ENCODE results near the gene SPATA22. TPM values are rescaled to one million over a fixed set of nuclear protein-coding genes. Genes with fewer than 3 reads are reported as not detected.

Gene SPATA22
- total and polyA plus RNA-seq, 2 of the 4 experiments (the other 2 are of a cell fraction), result 0.18 to 0.29 TPM

DNA sequence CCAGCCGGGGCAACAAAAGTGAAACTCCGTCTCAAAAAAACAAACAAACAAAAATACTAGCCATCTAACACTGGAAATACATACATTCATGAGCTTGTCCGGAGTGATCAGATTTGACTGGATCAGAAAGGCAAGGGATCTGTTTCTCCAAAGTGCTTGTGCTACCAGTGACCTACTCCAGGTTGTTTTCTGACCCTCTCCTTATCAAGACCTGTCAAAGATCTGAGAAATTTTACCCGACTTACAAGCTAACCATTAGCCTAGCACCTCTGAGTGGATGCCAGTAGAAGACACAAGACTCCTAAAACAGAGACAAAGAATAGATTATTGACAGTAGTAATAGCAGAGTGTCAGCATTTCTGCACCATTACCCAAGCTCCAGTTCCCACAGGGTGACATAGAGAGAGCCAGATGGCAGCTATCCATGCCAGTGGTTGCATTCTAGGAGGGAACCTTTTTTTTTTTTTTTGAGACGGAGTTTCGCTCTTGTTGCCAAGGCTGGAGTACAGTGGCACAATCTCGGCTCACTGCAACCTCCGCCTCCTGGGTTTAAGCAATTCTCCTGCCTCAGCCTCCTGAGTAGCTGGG is 14.0 kb upstream of the SPATA22 start:
- no TSS peak for BruUV-seq (replicated peaks)
- 80% methylated on average over 1 of the region's 8 CpGs; no CpG with 5 or more reads in 1 of the 2 experiments for WGBS, 2 experiments (ENCODE audit: extremely low coverage in 2 of 2, insufficient read length in 1 of 2)
- no peak overlapping the region for H3K4me2 ChIP-seq (ENCODE audit: low read depth, low read length)

More for the DNA sequence above, 14.0 kb upstream of the SPATA22 start:
- no peak overlapping the region for H3K4ac ChIP-seq (ENCODE audit: low read depth, low read length)
- H2AK9ac ChIP-seq (replicated peaks; ENCODE audit: low read depth, low read length, poor library complexity), result no peak overlapping the region
- H4K91ac ChIP-seq (ENCODE audit: insufficient read depth, low read depth, low read length), result no peak overlapping the region
- no peaks in the 10 kb centered on the region for H4K20me1 ChIP-seq (ENCODE audit: insufficient read depth, low read length)
- H4K5ac ChIP-seq (ENCODE audit: low read depth, low read length), result no peak overlapping the region
- H3K4me1 ChIP-seq (ENCODE audit: control insufficient read depth, insufficient read depth, low read length), result no peaks in the 10 kb centered on the region
- no peak overlapping the region for H3K18ac ChIP-seq (ENCODE audit: low read depth, low read length)
- DNase-seq, result no peak
- H2BK20ac ChIP-seq (ENCODE audit: low read depth, low read length), result no peak overlapping the region
- no peak overlapping the region for H3K4me3 ChIP-seq (ENCODE audit: insufficient read depth, low read depth, low read length)
- ATAC-seq (ENCODE audit: low read depth), result no peak
- H3K9me3 ChIP-seq (ENCODE audit: control insufficient read depth, insufficient read depth, low read length), result no peaks in the 10 kb centered on the region
- no peaks in the 10 kb centered on the region for H3K27me3 ChIP-seq (ENCODE audit: control insufficient read depth, insufficient read depth, low read length)
- ChIA-PET CTCF (no interaction called here), POLR2A (ENCODE audit: unreplicated experiment) (no interaction called here)
- no peak overlapping the region for H3K56ac ChIP-seq (ENCODE audit: extremely low read depth, insufficient read depth, low read length)
- in situ Hi-C loops (cut with MboI; ENCODE audit: low sequenced_read_pairs) (no loop called here), dilution Hi-C loops (cut with HindIII; ENCODE audit: low sequenced_read_pairs, unreplicated experiment) (no loop called here), intact Hi-C loops (cut with micrococcal nuclease) (no loop called here)
- H3K9ac ChIP-seq (ENCODE audit: low read depth, low read length), result no peak overlapping the region
- H3K36me3 ChIP-seq (ENCODE audit: control insufficient read depth, insufficient read depth, low read length), result no peaks in the 10 kb centered on the region
- H3K23ac ChIP-seq (ENCODE audit: low read depth, low read length), result no peak overlapping the region
- H2AFZ ChIP-seq (replicated peaks; ENCODE audit: low read length, poor library complexity), result no peak overlapping the region
- H3K9me1 ChIP-seq (ENCODE audit: insufficient read depth, low read length), result no peaks in the 10 kb centered on the region
- no peak overlapping the region for H3K14ac ChIP-seq (replicated peaks; ENCODE audit: low read depth, low read length)
- H2AK5ac ChIP-seq (ENCODE audit: low read depth, low read length), result no peak overlapping the region
- H3K27ac ChIP-seq (ENCODE audit: insufficient read depth, low read length), result no peak overlapping the region
- no peak overlapping the region for H2BK15ac ChIP-seq (ENCODE audit: low read depth, low read length)
- no peak for TF ChIP-seq MXI1 (IDR thresholded peaks at IDR 0.05; ENCODE audit: borderline replicate concordance, low read depth, low read length)
- TF ChIP-seq, protein P1, sequence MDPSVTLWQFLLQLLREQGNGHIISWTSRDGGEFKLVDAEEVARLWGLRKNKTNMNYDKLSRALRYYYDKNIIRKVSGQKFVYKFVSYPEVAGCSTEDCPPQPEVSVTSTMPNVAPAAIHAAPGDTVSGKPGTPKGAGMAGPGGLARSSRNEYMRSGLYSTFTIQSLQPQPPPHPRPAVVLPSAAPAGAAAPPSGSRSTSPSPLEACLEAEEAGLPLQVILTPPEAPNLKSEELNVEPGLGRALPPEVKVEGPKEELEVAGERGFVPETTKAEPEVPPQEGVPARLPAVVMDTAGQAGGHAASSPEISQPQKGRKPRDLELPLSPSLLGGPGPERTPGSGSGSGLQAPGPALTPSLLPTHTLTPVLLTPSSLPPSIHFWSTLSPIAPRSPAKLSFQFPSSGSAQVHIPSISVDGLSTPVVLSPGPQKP (IDR thresholded peaks at IDR 0.05; ENCODE audit: borderline replicate concordance, low read depth, low read length), result no peak
- no peak for TF ChIP-seq CEBPB (IDR thresholded peaks at IDR 0.05; ENCODE audit: low read depth, low read length)
- TF ChIP-seq, protein P2, sequence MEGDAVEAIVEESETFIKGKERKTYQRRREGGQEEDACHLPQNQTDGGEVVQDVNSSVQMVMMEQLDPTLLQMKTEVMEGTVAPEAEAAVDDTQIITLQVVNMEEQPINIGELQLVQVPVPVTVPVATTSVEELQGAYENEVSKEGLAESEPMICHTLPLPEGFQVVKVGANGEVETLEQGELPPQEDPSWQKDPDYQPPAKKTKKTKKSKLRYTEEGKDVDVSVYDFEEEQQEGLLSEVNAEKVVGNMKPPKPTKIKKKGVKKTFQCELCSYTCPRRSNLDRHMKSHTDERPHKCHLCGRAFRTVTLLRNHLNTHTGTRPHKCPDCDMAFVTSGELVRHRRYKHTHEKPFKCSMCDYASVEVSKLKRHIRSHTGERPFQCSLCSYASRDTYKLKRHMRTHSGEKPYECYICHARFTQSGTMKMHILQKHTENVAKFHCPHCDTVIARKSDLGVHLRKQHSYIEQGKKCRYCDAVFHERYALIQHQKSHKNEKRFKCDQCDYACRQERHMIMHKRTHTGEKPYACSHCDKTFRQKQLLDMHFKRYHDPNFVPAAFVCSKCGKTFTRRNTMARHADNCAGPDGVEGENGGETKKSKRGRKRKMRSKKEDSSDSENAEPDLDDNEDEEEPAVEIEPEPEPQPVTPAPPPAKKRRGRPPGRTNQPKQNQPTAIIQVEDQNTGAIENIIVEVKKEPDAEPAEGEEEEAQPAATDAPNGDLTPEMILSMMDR (conservative IDR thresholded peaks at IDR 0.05; ENCODE audit: low read depth, low read length), result no peak
- no peak for TF ChIP-seq MAFK (IDR thresholded peaks at IDR 0.05; ENCODE audit: low read depth, low read length)
- no peak for TF ChIP-seq MAZ (IDR thresholded peaks at IDR 0.05; ENCODE audit: borderline replicate concordance, low read depth, low read length)
- H2BK120ac ChIP-seq (ENCODE audit: low read depth, low read length), result no peak overlapping the region
- H4K8ac ChIP-seq (ENCODE audit: low read depth in 2 of 2, low read length in 2 of 2), result no peak overlapping the region
- no peaks in the 10 kb centered on the region for H3K79me1 ChIP-seq (ENCODE audit: low read depth in 1 of 2, low read length in 2 of 2)
- no peak overlapping the region for H2BK5ac ChIP-seq (ENCODE audit: low read depth, low read length, poor library complexity, severe bottlenecking)

All from IMR-90 (cell line).